H1 (cell line): ENCODE measurements around the gene PDE2A. TPM values are rescaled to one million over a fixed set of nuclear protein-coding genes. Genes with fewer than 3 reads are reported as not detected.

Source experiments
- CTCF ChIA-PET: fragments of 300-600 bp; sonication (Branson Sonifier 250); formaldehyde crosslinking; loops from one replicate; lab custom pipeline; 2021; ENCODE audit not compliant: partially characterized antibody; lab: Charles Lee
- POLR2A ChIA-PET: fragments of 300-600 bp; sonication (Branson Sonifier 250); formaldehyde crosslinking; loops from one replicate; lab custom pipeline; 2021; ENCODE audit warnings: inconsistent platforms; ENCODE audit not compliant: partially characterized antibody; lab: Charles Lee
- DNase-seq, 2 experiments: peaks; one replicate each; pipeline versions ENCODE4 v3.0.0 to v3.0.0-alpha.2; 2010 to 2022; ENCODE audit warnings: low spot score in 2 of 2, low read depth in 1 of 2, mixed read lengths in 1 of 2
- FAIRE-seq: peaks from 2 replicates; lab custom pipeline; 2011; peaks lifted over from hg19 to GRCh38; lab: Jason Lieb, UNC
- H2AFZ ChIP-seq: 2 replicates; pipeline ENCODE4 v1.8.1; 2012; ENCODE audit warnings: low read length, inconsistent platforms
- H2AK5ac ChIP-seq: 2 replicates; pipeline ENCODE4 v1.6.1; 2013; ENCODE audit warnings: low read depth, low read length
- H2BK120ac ChIP-seq: replicated peaks from 2 replicates; pipeline ENCODE3; 2013; ENCODE audit warnings: low read depth, low read length, inconsistent platforms
- H2BK12ac ChIP-seq: 2 replicates; pipeline ENCODE4 v1.6.1; 2013; ENCODE audit warnings: low read depth, low read length
- H2BK15ac ChIP-seq: 2 replicates; pipeline ENCODE4 v1.6.1; 2013; ENCODE audit warnings: low read length
- H2BK20ac ChIP-seq: 2 replicates; pipeline ENCODE4 v1.6.1; 2013; ENCODE audit warnings: low read length
- H2BK5ac ChIP-seq: 2 replicates; pipeline ENCODE4 v1.6.1; 2013; ENCODE audit warnings: low read depth, low read length
- H3K14ac ChIP-seq: 2 replicates; pipeline ENCODE4 v1.6.1; 2013; ENCODE audit warnings: inconsistent platforms; ENCODE audit not compliant: insufficient read length
- H3K18ac ChIP-seq: 2 replicates; pipeline ENCODE4 v1.6.1; 2013; ENCODE audit warnings: low read length; ENCODE audit errors: extremely low read depth
- H3K23ac ChIP-seq: 2 replicates; pipeline ENCODE4 v1.6.1; 2013; ENCODE audit warnings: inconsistent platforms; ENCODE audit not compliant: insufficient read length
- H3K23me2 ChIP-seq: 2 replicates; pipeline ENCODE4 v1.6.1; 2013; ENCODE audit warnings: low read depth, low read length
- H3K27ac ChIP-seq: 2 replicates; pipeline ENCODE4 v1.6.1; 2011; ENCODE audit warnings: low read depth, low read length, inconsistent platforms
- H3K27me3 ChIP-seq, 4 experiments: replicated peaks in 1 of 4; 1 replicate in 1 of 4; 2 replicates in 3 of 4; pipeline versions ENCODE4 v1.6.1 to v1.8.1; 2011 to 2013; ENCODE audit warnings: low read length in 3 of 4, mild to moderate bottlenecking in 3 of 4, inconsistent platforms in 2 of 4, mixed read lengths in 2 of 4, moderate library complexity in 1 of 4; ENCODE audit not compliant: control insufficient read depth in 3 of 4, insufficient read depth in 3 of 4; ENCODE audit errors: extremely low read depth in 1 of 4
- H3K36me3 ChIP-seq, 4 experiments: 2 replicates each; pipeline versions ENCODE4 v1.6.1 to v1.8.1; 2011 to 2013; ENCODE audit warnings: mild to moderate bottlenecking in 4 of 4, low read length in 3 of 4, moderate library complexity in 2 of 4, control low read depth in 1 of 4, inconsistent platforms in 1 of 4; ENCODE audit not compliant: insufficient read depth in 4 of 4, control insufficient read depth in 2 of 4
- H3K4ac ChIP-seq: replicated peaks from 2 replicates; pipeline ENCODE3; 2013; ENCODE audit warnings: low read length, low read depth, mixed read lengths, inconsistent platforms; ENCODE audit not compliant: insufficient read length
- H3K4me1 ChIP-seq, 4 experiments: replicated peaks in 1 of 4; 1 replicate in 1 of 4; 2 replicates in 3 of 4; pipeline versions ENCODE4 v1.6.1 to v1.8.1; 2011 to 2013; ENCODE audit warnings: low read length in 3 of 4, inconsistent platforms in 2 of 4, mixed read lengths in 1 of 4; ENCODE audit not compliant: insufficient read depth in 4 of 4, control insufficient read depth in 3 of 4
- H3K4me2 ChIP-seq, 2 experiments: 2 replicates each; pipeline versions ENCODE4 v1.6.1 to v1.8.1; 2011 to 2013; ENCODE audit warnings: low read depth in 2 of 2, low read length in 2 of 2, control low read depth in 1 of 2, inconsistent platforms in 1 of 2, mild to moderate bottlenecking in 1 of 2; ENCODE audit not compliant: insufficient read depth in 1 of 2
- H3K4me3 ChIP-seq, 4 experiments: fragments of 200-600, 300-600 bp in 1 of 4; sonication (generic), shearing (Covaris generic), sonication (Bioruptor Twin) in 1 of 4; 2 replicates each; pipeline versions ENCODE4 v1.5.1 to v1.8.1; 2011 to 2016; ENCODE audit warnings: low read length in 4 of 4, low read depth in 3 of 4, control low read depth in 2 of 4, inconsistent platforms in 2 of 4, mild to moderate bottlenecking in 2 of 4, mixed read lengths in 1 of 4, moderate library complexity in 1 of 4; ENCODE audit not compliant: insufficient read depth in 2 of 4; ENCODE audit errors: extremely low read depth in 1 of 4
- H3K56ac ChIP-seq: replicated peaks from 2 replicates; pipeline ENCODE3; 2013; ENCODE audit warnings: low read depth, mild to moderate bottlenecking, mixed read lengths, low read length, inconsistent platforms; ENCODE audit not compliant: insufficient read length
- H3K79me1 ChIP-seq: 2 replicates; pipeline ENCODE4 v1.6.1; 2013; ENCODE audit warnings: low read depth, low read length, control low read depth
- H3K79me2 ChIP-seq, 2 experiments: 2 replicates each; pipeline versions ENCODE4 v1.6.1 to v1.8.1; 2012 to 2013; ENCODE audit warnings: low read length in 2 of 2, mild to moderate bottlenecking in 2 of 2, inconsistent platforms in 1 of 2; ENCODE audit not compliant: insufficient read depth in 2 of 2, control insufficient read depth in 1 of 2
- H3K9ac ChIP-seq, 4 experiments: replicated peaks in 1 of 4; 1 replicate in 1 of 4; 2 replicates in 3 of 4; pipeline versions ENCODE4 v1.6.1 to v1.8.1; 2011 to 2013; ENCODE audit warnings: low read depth in 3 of 4, low read length in 3 of 4, control low read depth in 2 of 4, mild to moderate bottlenecking in 2 of 4, moderate library complexity in 2 of 4, inconsistent platforms in 1 of 4; ENCODE audit errors: extremely low read depth in 1 of 4
- H3K9me3 ChIP-seq, 2 experiments: 2 replicates each; pipeline versions ENCODE4 v1.6.1 to v1.8.1; 2012 to 2013; ENCODE audit warnings: mild to moderate bottlenecking in 2 of 2, moderate library complexity in 2 of 2, control low read depth in 1 of 2, inconsistent platforms in 1 of 2, low read depth in 1 of 2, low read length in 1 of 2, mixed read lengths in 1 of 2; ENCODE audit not compliant: insufficient read depth in 2 of 2
- H4K20me1 ChIP-seq, 2 experiments: replicated peaks in 1 of 2; 2 replicates each; pipeline versions ENCODE3 to v1.8.1; 2011 to 2013; ENCODE audit warnings: inconsistent platforms in 2 of 2, low read length in 2 of 2, mild to moderate bottlenecking in 1 of 2; ENCODE audit not compliant: insufficient read depth in 2 of 2, control insufficient read depth in 1 of 2
- H4K5ac ChIP-seq: 2 replicates; pipeline ENCODE4 v1.6.1; 2013; ENCODE audit warnings: low read length, low read depth, mixed read lengths, inconsistent platforms; ENCODE audit not compliant: insufficient read length
- H4K8ac ChIP-seq: 2 replicates; pipeline ENCODE4 v1.8.0; 2013; ENCODE audit warnings: mild to moderate bottlenecking, moderate library complexity, low read length, inconsistent platforms; ENCODE audit not compliant: insufficient read depth; ENCODE audit errors: extremely low read depth
- H4K91ac ChIP-seq: replicated peaks from 2 replicates; pipeline ENCODE3; 2013; ENCODE audit warnings: low read length, mixed read lengths, inconsistent platforms; ENCODE audit not compliant: insufficient read length
- GABPA ChIP-seq: IDR thresholded peaks from 2 replicates; pipeline ENCODE4 v1.6.1; 2011; ENCODE audit warnings: mild to moderate bottlenecking, low read length, moderate library complexity, borderline replicate concordance; ENCODE audit not compliant: insufficient read depth
- RFX5 ChIP-seq: IDR thresholded peaks from 2 replicates; pipeline ENCODE4 v1.6.1; 2011; ENCODE audit warnings: low read depth, low read length, improper control_type of control experiment, borderline replicate concordance
- WGBS, 2 experiments: shearing (Covaris generic) in 1 of 2; methylation state at CpG; one replicate each; pipeline versions ENCODE4 v1.1.6 to v1.1.7; 2013 to 2015; ENCODE audit warnings: low lambda C conversion rate in 2 of 2, mixed read lengths in 2 of 2, inconsistent platforms in 1 of 2, low coverage in 1 of 2, missing lambda C conversion rate in 1 of 2; ENCODE audit not compliant: insufficient replicate concordance in 2 of 2, insufficient coverage in 1 of 2, insufficient read length in 1 of 2; ENCODE audit errors: extremely low coverage in 1 of 2, missing lambda C conversion rate in 1 of 2; 5-methylcytosine and 5-hydroxymethylcytosine counted together
- polyA plus RNA-seq, 7 experiments: library from polyadenylated mRNA; depleted of rRNA in 3 of 7; stranded (reverse) in 5 of 7; unstranded in 2 of 7; fragments of >200 nt in 5 of 7; fragments of 200-250 nt in 2 of 7; gene quantifications; 1 replicate in 5 of 7; 2 replicates in 1 of 7; 4 replicates in 1 of 7; pipeline versions ENCODE4 v1.2.1 to v1.2.3, GENCODE V29; 2011 to 2013; ENCODE audit warnings: missing spikeins in 2 of 7, mixed read lengths in 2 of 7
- total RNA-seq: library from RNA; stranded (reverse); fragmentation: NEBNext Ultra II Directional; extraction: Animal tissue kit (Norgen Biotek cat#: 25700); gene quantifications from 2 replicates; pipeline ENCODE4 v1.2.1, GENCODE V29; 2021

PDE2A gene
- total and polyA plus RNA-seq, 2 of the 8 experiments (the other 6 are each of a cell fraction or from before 2014, with no cell fraction given) = 3.4 to 7.1 TPM

DNA sequence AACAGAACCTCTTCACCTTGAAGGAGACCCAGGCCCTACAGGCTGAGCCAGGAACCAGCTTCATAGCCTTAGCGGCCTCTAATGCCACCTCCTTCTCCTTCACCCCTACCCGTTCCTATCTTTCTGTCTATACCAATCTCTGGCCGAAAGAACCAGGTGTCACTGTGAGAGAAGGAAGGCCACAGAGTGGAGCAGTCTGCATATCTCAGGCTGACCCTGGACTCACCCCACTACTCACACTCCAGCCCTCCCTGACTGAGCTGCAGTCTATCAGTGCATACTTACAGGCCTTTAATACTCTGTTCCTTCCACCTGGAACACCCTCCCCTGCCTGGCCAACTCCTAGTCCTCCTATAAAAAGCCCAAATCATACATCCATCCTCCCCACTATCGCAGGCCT lies 45.3 kb upstream of the PDE2A start:
- H3K4ac ChIP-seq = no peak overlapping the region
- no peak overlapping the region for H3K4me2 ChIP-seq
- 95% methylated on average over 4 of the region's 4 CpGs; no CpG with 5 or more reads in 1 of the 2 experiments for WGBS, 2 experiments
- peaks cover 6 to 22% of the 10 kb centered on the region in 2 experiments for H4K20me1 ChIP-seq
- peaks cover 0 to 6% (median 0%) of the 10 kb centered on the region in 4 experiments; a peak in 3 of 8 replicates for H3K36me3 ChIP-seq
- no peak overlapping the region for H2BK120ac ChIP-seq
- H2BK15ac ChIP-seq = no peak overlapping the region
- peaks cover 0 to 36% of the 10 kb centered on the region in 2 experiments; a peak in 2 of 4 replicates for H3K79me2 ChIP-seq
- H3K23ac ChIP-seq = no peak overlapping the region
- H3K27me3 ChIP-seq = no peaks in the 10 kb centered on the region
- no peak overlapping the region for H3K14ac ChIP-seq
- H3K23me2 ChIP-seq = no peaks in the 10 kb centered on the region
- no peak overlapping the region for H4K91ac ChIP-seq
- peaks cover 0 to 9% (median 5%) of the 10 kb centered on the region in 4 experiments; a peak in 5 of 7 replicates for H3K4me1 ChIP-seq
- FAIRE-seq = no peak
- POLR2A ChIA-PET = no interaction called here
- H2BK12ac ChIP-seq = no peak overlapping the region
- no peak overlapping the region for H3K27ac ChIP-seq
- H3K18ac ChIP-seq = no peak overlapping the region
- H2AFZ ChIP-seq = no peak overlapping the region
- no peak for DNase-seq
- no peak overlapping the region for H4K8ac ChIP-seq
- H3K9me3 ChIP-seq = no peaks in the 10 kb centered on the region
- no peak overlapping the region for H3K56ac ChIP-seq
- peaks cover 22% of the 10 kb centered on the region; the same call in 1 of the 2 replicates for H3K79me1 ChIP-seq
- no peak overlapping the region for H3K4me3 ChIP-seq
- CTCF ChIA-PET = interaction anchor here (0.9 kb wide), 1 partner anchor 36 kb away, joined by 3 read pairs; no protein-coding TSS in a partner anchor
- H4K5ac ChIP-seq = no peak overlapping the region
- H3K9ac ChIP-seq = no peak overlapping the region
- H2BK5ac ChIP-seq = no peak overlapping the region
- no peak overlapping the region for H2BK20ac ChIP-seq
- no peak overlapping the region for H2AK5ac ChIP-seq
- TF ChIP-seq RFX5 = no peak
- no peak for TF ChIP-seq GABPA
